Choroid plexus epithelial cell (primary cell): ENCODE data around the gene ARHGAP45.

Experiments
- DNase-seq: peaks from one replicate; pipeline ENCODE4 v3.0.0-alpha.2; 2010; ENCODE audit warnings: low read depth
- H3K4me3 ChIP-seq: 2 replicates; pipeline ENCODE4 v1.5.1; 2011; ENCODE audit warnings: low read depth, mild to moderate bottlenecking, control low read depth, low read length, moderate library complexity
- TF ChIP-seq, protein P1 (sequence below): conservative IDR thresholded peaks from 2 replicates; pipeline ENCODE4 v1.5.1; 2011; ENCODE audit warnings: low read depth, mild to moderate bottlenecking, control low read depth, inconsistent platforms, low read length, moderate library complexity

The ARHGAP45 gene

DNA sequence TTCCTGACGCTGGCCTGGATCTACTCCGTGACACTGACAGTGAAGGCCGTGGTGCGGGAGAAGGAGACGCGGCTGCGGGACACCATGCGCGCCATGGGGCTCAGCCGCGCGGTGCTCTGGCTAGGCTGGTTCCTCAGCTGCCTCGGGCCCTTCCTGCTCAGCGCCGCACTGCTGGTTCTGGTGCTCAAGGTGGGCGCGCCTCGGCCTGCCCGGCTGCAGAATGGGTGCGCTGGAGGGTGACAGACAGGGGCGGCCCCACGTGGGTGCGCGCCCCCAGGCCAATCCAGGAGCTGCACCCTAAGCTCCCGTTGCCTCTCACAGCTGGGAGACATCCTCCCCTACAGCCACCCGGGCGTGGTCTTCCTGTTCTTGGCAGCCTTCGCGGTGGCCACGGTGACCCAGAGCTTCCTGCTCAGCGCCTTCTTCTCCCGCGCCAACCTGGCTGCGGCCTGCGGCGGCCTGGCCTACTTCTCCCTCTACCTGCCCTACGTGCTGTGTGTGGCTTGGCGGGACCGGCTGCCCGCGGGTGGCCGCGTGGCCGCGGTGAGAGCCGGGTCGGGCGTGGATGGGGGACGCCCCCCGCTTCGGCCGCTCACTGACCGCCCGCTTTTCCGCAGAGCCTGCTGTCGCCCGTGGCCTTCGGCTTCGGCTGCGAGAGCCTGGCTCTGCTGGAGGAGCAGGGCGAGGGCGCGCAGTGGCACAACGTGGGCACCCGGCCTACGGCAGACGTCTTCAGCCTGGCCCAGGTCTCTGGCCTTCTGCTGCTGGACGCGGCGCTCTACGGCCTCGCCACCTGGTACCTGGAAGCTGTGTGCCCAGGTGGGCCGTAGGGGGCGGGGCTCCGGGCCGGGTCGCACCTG is 19.9 kb upstream of the ARHGAP45 start:
- no peak overlapping the region for H3K4me3 ChIP-seq
- DNase-seq: no peak
- TF ChIP-seq, protein P1, sequence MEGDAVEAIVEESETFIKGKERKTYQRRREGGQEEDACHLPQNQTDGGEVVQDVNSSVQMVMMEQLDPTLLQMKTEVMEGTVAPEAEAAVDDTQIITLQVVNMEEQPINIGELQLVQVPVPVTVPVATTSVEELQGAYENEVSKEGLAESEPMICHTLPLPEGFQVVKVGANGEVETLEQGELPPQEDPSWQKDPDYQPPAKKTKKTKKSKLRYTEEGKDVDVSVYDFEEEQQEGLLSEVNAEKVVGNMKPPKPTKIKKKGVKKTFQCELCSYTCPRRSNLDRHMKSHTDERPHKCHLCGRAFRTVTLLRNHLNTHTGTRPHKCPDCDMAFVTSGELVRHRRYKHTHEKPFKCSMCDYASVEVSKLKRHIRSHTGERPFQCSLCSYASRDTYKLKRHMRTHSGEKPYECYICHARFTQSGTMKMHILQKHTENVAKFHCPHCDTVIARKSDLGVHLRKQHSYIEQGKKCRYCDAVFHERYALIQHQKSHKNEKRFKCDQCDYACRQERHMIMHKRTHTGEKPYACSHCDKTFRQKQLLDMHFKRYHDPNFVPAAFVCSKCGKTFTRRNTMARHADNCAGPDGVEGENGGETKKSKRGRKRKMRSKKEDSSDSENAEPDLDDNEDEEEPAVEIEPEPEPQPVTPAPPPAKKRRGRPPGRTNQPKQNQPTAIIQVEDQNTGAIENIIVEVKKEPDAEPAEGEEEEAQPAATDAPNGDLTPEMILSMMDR: no peak

DNA sequence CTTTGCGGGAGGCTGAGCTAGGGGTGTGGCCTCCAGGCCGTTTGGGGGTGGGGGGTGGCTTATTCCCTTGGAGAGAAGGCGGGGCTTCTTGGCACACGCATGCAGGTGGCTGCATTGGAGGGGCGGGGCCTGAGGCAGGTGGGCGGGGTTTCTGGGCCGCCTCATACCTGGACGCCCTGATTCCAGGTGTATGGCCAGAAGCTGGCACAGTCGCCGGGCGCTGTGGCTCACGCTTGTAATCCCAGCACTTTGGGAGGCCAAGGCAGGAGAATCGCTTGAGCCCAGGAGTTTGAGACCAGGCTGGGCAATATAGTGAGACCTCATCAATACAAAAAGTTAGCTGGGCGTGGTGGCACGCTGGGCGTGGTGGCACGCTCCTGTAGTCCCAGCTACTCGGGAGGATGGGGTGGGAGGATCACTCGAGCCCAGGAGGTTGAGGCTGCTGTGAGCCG is 19.2 kb upstream of the ARHGAP45 start:
- no peak for DNase-seq
- TF ChIP-seq, protein P1: no peak
- no peak overlapping the region for H3K4me3 ChIP-seq

DNA sequence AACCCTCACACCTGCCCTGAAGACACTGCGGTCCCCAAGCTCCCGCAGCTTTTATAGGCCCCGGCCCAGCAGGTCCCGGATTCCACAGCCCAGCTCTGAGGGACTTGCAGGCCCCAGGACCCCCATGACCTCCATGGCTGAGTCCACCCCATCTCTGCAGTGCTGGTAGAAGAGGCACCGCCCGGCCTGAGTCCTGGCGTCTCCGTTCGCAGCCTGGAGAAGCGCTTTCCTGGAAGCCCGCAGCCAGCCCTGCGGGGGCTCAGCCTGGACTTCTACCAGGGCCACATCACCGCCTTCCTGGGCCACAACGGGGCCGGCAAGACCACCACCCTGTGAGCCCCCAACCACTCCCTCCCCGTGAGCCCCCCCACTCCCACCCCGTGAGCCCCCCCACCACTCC is 17.9 kb upstream of the ARHGAP45 start:
- TF ChIP-seq, protein P1: no peak
- no peak for DNase-seq
- no peak overlapping the region for H3K4me3 ChIP-seq

DNA sequence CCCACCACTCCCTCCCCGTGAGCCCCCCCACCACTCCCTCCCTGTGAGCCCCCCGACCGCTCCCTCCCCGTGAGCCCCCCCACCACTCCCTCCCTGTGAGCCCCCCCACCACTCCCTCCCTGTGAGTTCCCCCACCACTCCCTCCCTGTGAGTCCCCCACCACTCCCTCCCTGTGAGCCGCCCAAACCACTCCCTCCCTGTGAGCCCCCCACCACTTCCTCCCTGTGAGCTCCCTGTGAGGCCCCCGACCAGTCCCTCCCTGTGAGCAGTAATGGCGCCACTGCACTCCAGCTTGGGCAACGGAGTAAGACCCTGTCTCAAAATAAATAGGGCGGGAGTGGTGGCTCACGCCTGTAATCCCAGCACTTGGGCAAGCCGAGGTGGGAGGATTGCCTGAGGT is 17.2 kb upstream of the ARHGAP45 start:
- no peak overlapping the region for H3K4me3 ChIP-seq
- TF ChIP-seq, protein P1: no peak
- no peak for DNase-seq

DNA sequence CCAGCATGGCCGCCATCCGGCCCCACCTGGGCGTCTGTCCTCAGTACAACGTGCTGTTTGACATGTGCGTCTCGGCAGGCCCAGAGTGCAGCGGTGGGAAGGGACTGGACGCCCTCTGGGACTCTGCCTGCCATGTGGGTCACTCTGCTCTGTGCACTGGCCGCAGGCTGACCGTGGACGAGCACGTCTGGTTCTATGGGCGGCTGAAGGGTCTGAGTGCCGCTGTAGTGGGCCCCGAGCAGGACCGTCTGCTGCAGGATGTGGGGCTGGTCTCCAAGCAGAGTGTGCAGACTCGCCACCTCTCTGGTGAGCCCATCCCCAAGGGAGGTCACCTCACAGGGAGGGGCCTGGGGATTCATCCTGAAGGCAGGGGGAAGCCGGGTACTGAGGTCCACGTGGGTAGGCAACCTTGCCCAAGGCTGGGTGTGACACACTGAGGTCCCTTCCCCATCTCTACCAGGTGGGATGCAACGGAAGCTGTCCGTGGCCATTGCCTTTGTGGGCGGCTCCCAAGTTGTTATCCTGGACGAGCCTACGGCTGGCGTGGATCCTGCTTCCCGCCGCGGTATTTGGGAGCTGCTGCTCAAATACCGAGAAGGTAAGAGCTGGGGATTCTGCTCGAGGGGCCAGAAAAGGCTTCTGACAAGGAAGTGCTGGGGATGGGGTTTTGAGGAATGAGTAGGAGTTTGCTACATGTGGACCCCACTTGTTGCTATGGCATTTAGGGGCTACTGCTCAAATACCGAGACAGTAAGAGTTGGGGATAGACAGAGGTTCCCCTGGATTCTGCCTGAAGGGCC is 15.8 kb upstream of the ARHGAP45 start:
- H3K4me3 ChIP-seq: no peak overlapping the region
- TF ChIP-seq, protein P1: no peak
- no peak for DNase-seq

DNA sequence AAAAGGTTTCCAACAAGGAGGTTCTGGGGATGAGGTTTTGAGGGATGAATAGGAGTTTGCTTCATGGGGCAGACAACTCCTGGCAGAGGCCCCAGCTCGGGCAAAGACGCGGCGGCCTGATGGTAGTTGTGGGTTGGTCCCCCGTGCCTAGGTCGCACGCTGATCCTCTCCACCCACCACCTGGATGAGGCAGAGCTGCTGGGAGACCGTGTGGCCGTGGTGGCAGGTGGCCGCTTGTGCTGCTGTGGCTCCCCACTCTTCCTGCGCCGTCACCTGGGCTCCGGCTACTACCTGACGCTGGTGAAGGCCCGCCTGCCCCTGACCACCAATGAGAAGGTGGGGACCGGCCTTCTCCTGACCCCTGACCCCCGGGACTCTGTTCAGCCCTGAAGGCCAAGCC is 15.2 kb upstream of the ARHGAP45 start:
- TF ChIP-seq, protein P1: no peak
- DNase-seq: no peak

More for the DNA sequence above, 15.2 kb upstream of the ARHGAP45 start:
- H3K4me3 ChIP-seq: no peak overlapping the region
